ENCODE results near the gene SPAG16.
"Not testable (repeated sequence)": the region's sequence is repeated elsewhere in the genome, so short reads cannot be mapped to it uniquely, and the experiment has no call there.

SPAG16 gene

GRCh38 chr2:213998976-213999375 lies 714.7 kb downstream of the SPAG16 start:
- H2BK120ac ChIP-seq (ENCODE audit: low read depth, low read length); H3K23ac ChIP-seq (ENCODE audit: low read length in 2 of 2); H3K4me2 ChIP-seq (ENCODE audit: low read length, poor library complexity, severe bottlenecking); H3K79me1 ChIP-seq (replicated peaks; ENCODE audit: low read length, poor library complexity, severe bottlenecking); H4K91ac ChIP-seq (ENCODE audit: low read length); H3K4me1 ChIP-seq (ENCODE audit: control insufficient read depth, insufficient read depth, low read depth, low read length); H4K8ac ChIP-seq (ENCODE audit: low read length); H2AFZ ChIP-seq (ENCODE audit: low read depth, low read length); H3K9me3 ChIP-seq (ENCODE audit: control insufficient read depth, low read length); DNase-seq; H2AK5ac ChIP-seq (ENCODE audit: low read length, severe bottlenecking); H3K27me3 ChIP-seq (ENCODE audit: control insufficient read depth in 1 of 2, insufficient read depth in 1 of 2, low read length in 2 of 2); H3K4ac ChIP-seq (ENCODE audit: low read depth in 1 of 2, low read length in 2 of 2); H2BK12ac ChIP-seq (ENCODE audit: low read length in 2 of 2); H3K14ac ChIP-seq (ENCODE audit: low read length in 2 of 2); H3K27ac ChIP-seq (ENCODE audit: low read length, poor library complexity, severe bottlenecking); H2BK15ac ChIP-seq (ENCODE audit: low read depth, poor library complexity, severe bottlenecking); H3K9ac ChIP-seq (ENCODE audit: low read length); H2BK5ac ChIP-seq (ENCODE audit: low read depth, low read length, poor library complexity, severe bottlenecking); H3K36me3 ChIP-seq (ENCODE audit: control insufficient read depth in 1 of 2, insufficient read depth in 2 of 2, low read depth in 1 of 2, low read length in 2 of 2); H3K18ac ChIP-seq (ENCODE audit: low read depth in 1 of 2, low read length in 2 of 2); H3K4me3 ChIP-seq (ENCODE audit: insufficient read depth in 1 of 2, low read depth in 1 of 2, low read length in 2 of 2): not testable (repeated sequence)
- 61% methylated on average over 3 of the region's 3 CpGs for WGBS

GRCh38 chr2:214004463-214004862 lies 720.2 kb downstream of the SPAG16 start:
- H3K27me3 ChIP-seq (ENCODE audit: control insufficient read depth in 1 of 2, insufficient read depth in 1 of 2, low read length in 2 of 2) = no peaks in the 10 kb centered on the region
- H2BK15ac ChIP-seq (ENCODE audit: low read depth, poor library complexity, severe bottlenecking) = no peak overlapping the region
- no peak overlapping the region for H3K18ac ChIP-seq (ENCODE audit: low read depth in 1 of 2, low read length in 2 of 2)
- H3K4ac ChIP-seq (ENCODE audit: low read depth in 1 of 2, low read length in 2 of 2) = no peak overlapping the region
- no peak overlapping the region for H4K91ac ChIP-seq (ENCODE audit: low read length)
- H3K14ac ChIP-seq (ENCODE audit: low read length in 2 of 2) = no peak overlapping the region
- no peak overlapping the region for H2AFZ ChIP-seq (ENCODE audit: low read depth, low read length)
- no peak overlapping the region for H3K4me3 ChIP-seq (ENCODE audit: insufficient read depth in 1 of 2, low read depth in 1 of 2, low read length in 2 of 2)
- 98% methylated on average over 4 of the region's 6 CpGs for whole genome bisulfite sequencing
- no peak overlapping the region for H3K27ac ChIP-seq (ENCODE audit: low read length, poor library complexity, severe bottlenecking)
- H3K23ac ChIP-seq (ENCODE audit: low read length in 2 of 2) = no peak overlapping the region
- H3K9ac ChIP-seq (ENCODE audit: low read length) = no peak overlapping the region
- H3K9me3 ChIP-seq (ENCODE audit: control insufficient read depth, low read length) = peaks cover 12% of the 10 kb centered on the region
- DNase-seq = no peak
- no peak overlapping the region for H3K4me2 ChIP-seq (ENCODE audit: low read length, poor library complexity, severe bottlenecking)
- H3K4me1 ChIP-seq (ENCODE audit: control insufficient read depth, insufficient read depth, low read depth, low read length) = no peaks in the 10 kb centered on the region
- H2AK5ac ChIP-seq (ENCODE audit: low read length, severe bottlenecking) = no peak overlapping the region
- no peak overlapping the region for H2BK120ac ChIP-seq (ENCODE audit: low read depth, low read length)
- H2BK12ac ChIP-seq (ENCODE audit: low read length in 2 of 2) = no peak overlapping the region
- no peak overlapping the region for H2BK5ac ChIP-seq (ENCODE audit: low read depth, low read length, poor library complexity, severe bottlenecking)
- no peak overlapping the region for H4K8ac ChIP-seq (ENCODE audit: low read length)
- no peaks in the 10 kb centered on the region for H3K36me3 ChIP-seq (ENCODE audit: control insufficient read depth in 1 of 2, insufficient read depth in 2 of 2, low read depth in 1 of 2, low read length in 2 of 2)
- no peaks in the 10 kb centered on the region for H3K79me1 ChIP-seq (replicated peaks; ENCODE audit: low read length, poor library complexity, severe bottlenecking)

GRCh38 chr2:214005337-214005736 lies 721.1 kb downstream of the SPAG16 start:
- H3K9ac ChIP-seq (ENCODE audit: low read length) = no peak overlapping the region
- H2BK15ac ChIP-seq (ENCODE audit: low read depth, poor library complexity, severe bottlenecking) = no peak overlapping the region
- H3K9me3 ChIP-seq (ENCODE audit: control insufficient read depth, low read length) = peaks cover 14% of the 10 kb centered on the region
- H3K27me3 ChIP-seq (ENCODE audit: control insufficient read depth in 1 of 2, insufficient read depth in 1 of 2, low read length in 2 of 2) = no peaks in the 10 kb centered on the region
- H4K8ac ChIP-seq (ENCODE audit: low read length) = no peak overlapping the region
- H3K4me2 ChIP-seq (ENCODE audit: low read length, poor library complexity, severe bottlenecking) = no peak overlapping the region
- H3K23ac ChIP-seq (ENCODE audit: low read length in 2 of 2) = no peak overlapping the region
- H3K36me3 ChIP-seq (ENCODE audit: control insufficient read depth in 1 of 2, insufficient read depth in 2 of 2, low read depth in 1 of 2, low read length in 2 of 2) = no peaks in the 10 kb centered on the region
- no peak overlapping the region for H4K91ac ChIP-seq (ENCODE audit: low read length)
- H2BK5ac ChIP-seq (ENCODE audit: low read depth, low read length, poor library complexity, severe bottlenecking) = no peak overlapping the region
- H2BK12ac ChIP-seq (ENCODE audit: low read length in 2 of 2) = no peak overlapping the region
- no peak overlapping the region for H3K27ac ChIP-seq (ENCODE audit: low read length, poor library complexity, severe bottlenecking)
- no peak overlapping the region for H2AFZ ChIP-seq (ENCODE audit: low read depth, low read length)
- H3K79me1 ChIP-seq (replicated peaks; ENCODE audit: low read length, poor library complexity, severe bottlenecking) = no peaks in the 10 kb centered on the region
- no peak overlapping the region for H3K14ac ChIP-seq (ENCODE audit: low read length in 2 of 2)
- no peak overlapping the region for H2BK120ac ChIP-seq (ENCODE audit: low read depth, low read length)
- no peaks in the 10 kb centered on the region for H3K4me1 ChIP-seq (ENCODE audit: control insufficient read depth, insufficient read depth, low read depth, low read length)
- no peak overlapping the region for H3K4ac ChIP-seq (ENCODE audit: low read depth in 1 of 2, low read length in 2 of 2)
- WGBS = 94% methylated on average over 4 of the region's 5 CpGs
- H3K4me3 ChIP-seq (ENCODE audit: insufficient read depth in 1 of 2, low read depth in 1 of 2, low read length in 2 of 2) = no peak overlapping the region
- no peak for DNase-seq
- H3K18ac ChIP-seq (ENCODE audit: low read depth in 1 of 2, low read length in 2 of 2) = no peak overlapping the region
- H2AK5ac ChIP-seq (ENCODE audit: low read length, severe bottlenecking) = no peak overlapping the region

GRCh38 chr2:214006601-214007000 lies 722.3 kb downstream of the SPAG16 start:
- H3K4me2 ChIP-seq (ENCODE audit: low read length, poor library complexity, severe bottlenecking) = no peak overlapping the region
- no peak overlapping the region for H3K23ac ChIP-seq (ENCODE audit: low read length in 2 of 2)
- H2BK15ac ChIP-seq (ENCODE audit: low read depth, poor library complexity, severe bottlenecking) = no peak overlapping the region
- no peak overlapping the region for H3K4ac ChIP-seq (ENCODE audit: low read depth in 1 of 2, low read length in 2 of 2)
- H4K8ac ChIP-seq (ENCODE audit: low read length) = no peak overlapping the region
- H2BK12ac ChIP-seq (ENCODE audit: low read length in 2 of 2) = no peak overlapping the region
- H2AK5ac ChIP-seq (ENCODE audit: low read length, severe bottlenecking) = no peak overlapping the region
- H3K79me1 ChIP-seq (replicated peaks; ENCODE audit: low read length, poor library complexity, severe bottlenecking) = no peaks in the 10 kb centered on the region
- H3K4me1 ChIP-seq (ENCODE audit: control insufficient read depth, insufficient read depth, low read depth, low read length) = no peaks in the 10 kb centered on the region
- no peaks in the 10 kb centered on the region for H3K27me3 ChIP-seq (ENCODE audit: control insufficient read depth in 1 of 2, insufficient read depth in 1 of 2, low read length in 2 of 2)
- H2BK120ac ChIP-seq (ENCODE audit: low read depth, low read length) = no peak overlapping the region
- H3K14ac ChIP-seq (ENCODE audit: low read length in 2 of 2) = no peak overlapping the region
- H3K4me3 ChIP-seq (ENCODE audit: insufficient read depth in 1 of 2, low read depth in 1 of 2, low read length in 2 of 2) = no peak overlapping the region
- WGBS = 80% methylated on average over 1 of the region's 2 CpGs
- no peak overlapping the region for H3K18ac ChIP-seq (ENCODE audit: low read depth in 1 of 2, low read length in 2 of 2)
- H2AFZ ChIP-seq (ENCODE audit: low read depth, low read length) = no peak overlapping the region
- peaks cover 14% of the 10 kb centered on the region for H3K9me3 ChIP-seq (ENCODE audit: control insufficient read depth, low read length)
- no peak overlapping the region for H2BK5ac ChIP-seq (ENCODE audit: low read depth, low read length, poor library complexity, severe bottlenecking)
- H3K36me3 ChIP-seq (ENCODE audit: control insufficient read depth in 1 of 2, insufficient read depth in 2 of 2, low read depth in 1 of 2, low read length in 2 of 2) = no peaks in the 10 kb centered on the region
- H3K9ac ChIP-seq (ENCODE audit: low read length) = no peak overlapping the region
- H3K27ac ChIP-seq (ENCODE audit: low read length, poor library complexity, severe bottlenecking) = no peak overlapping the region
- no peak for DNase-seq
- no peak overlapping the region for H4K91ac ChIP-seq (ENCODE audit: low read length)

Data from mesenchymal stem cell (in vitro differentiated cells and primary cell).